Naive thymus-derived CD4-positive, alpha-beta T cell (primary cell): Measurements from ENCODE around the gene TAGLN. TPM values are rescaled to one million over a fixed set of nuclear protein-coding genes. Genes with fewer than 3 reads are reported as not detected.
A peak's percentile ranks its signal among the peaks of the same experiment; 100 is the strongest.

Experiments used
- ATAC-seq: fragments of 150-1000 bp; cut with Tn5 transposase; 2 replicates; pipeline ENCODE4 v1.10.0; 2021; ENCODE audit warnings: mild to moderate bottlenecking, moderate library complexity
- CTCF ChIA-PET: fragments of 350-600 bp; sonication (Branson Sonifier 250); formaldehyde crosslinking; loops from one replicate; lab custom pipeline; 2021; ENCODE audit warnings: antibody characterized with exemption; lab: Charles Lee
- POLR2A ChIA-PET: fragments of 350-600 bp; sonication (Branson Sonifier 250); formaldehyde crosslinking; loops from one replicate; lab custom pipeline; 2021; ENCODE audit warnings: antibody characterized with exemption, inconsistent platforms; lab: Charles Lee
- DNase-seq, 9 donors: peaks; one replicate each; pipeline versions ENCODE4 v3.0.0 to v3.0.0-alpha.2; 2020 to 2022; ENCODE audit warnings: mixed read lengths in 1 of 9
- H3K27ac ChIP-seq: one replicate; pipeline ENCODE4 v1.7.0; 2013; ENCODE audit warnings: mild to moderate bottlenecking, low read depth, low read length, moderate library complexity
- H3K27me3 ChIP-seq, 2 donors: one replicate each; pipeline ENCODE4 v1.7.0; 2013; ENCODE audit warnings: low read length in 2 of 2, mild to moderate bottlenecking in 2 of 2, moderate library complexity in 2 of 2; ENCODE audit not compliant: control insufficient read depth in 2 of 2, insufficient read depth in 2 of 2
- H3K36me3 ChIP-seq, 3 experiments: 1 replicate in 2 of 3; 2 replicates in 1 of 3; pipeline ENCODE4 v1.7.0; 2013; ENCODE audit warnings: low read length in 3 of 3, mild to moderate bottlenecking in 3 of 3, moderate library complexity in 1 of 3; ENCODE audit not compliant: insufficient read depth in 3 of 3, control insufficient read depth in 2 of 3
- H3K4me1 ChIP-seq, 2 donors: one replicate each; pipeline ENCODE4 v1.7.0; 2013; ENCODE audit warnings: low read length in 2 of 2, mild to moderate bottlenecking in 2 of 2, moderate library complexity in 1 of 2; ENCODE audit not compliant: control insufficient read depth in 2 of 2, insufficient read depth in 2 of 2
- H3K4me3 ChIP-seq: 2 replicates; pipeline ENCODE4 v1.7.0; 2013; ENCODE audit warnings: mild to moderate bottlenecking, low read length
- H3K9me3 ChIP-seq, 3 experiments: 1 replicate in 2 of 3; 2 replicates in 1 of 3; pipeline ENCODE4 v1.7.0; 2013; ENCODE audit warnings: low read length in 3 of 3; ENCODE audit not compliant: control insufficient read depth in 2 of 3
- H3K27ac Mint-ChIP-seq, 9 donors: one replicate each; pipeline ENCODE4 v1.8.0; 2020 to 2022; ENCODE audit warnings: mixed read lengths in 9 of 9, mild to moderate bottlenecking in 8 of 9, moderate library complexity in 5 of 9, inconsistent platforms in 2 of 9
- H3K27me3 Mint-ChIP-seq, 5 donors: one replicate each; pipeline ENCODE4 v1.8.0; 2021 to 2022; ENCODE audit warnings: mixed read lengths in 5 of 5, mild to moderate bottlenecking in 1 of 5
- H3K36me3 Mint-ChIP-seq, 5 donors: one replicate each; pipeline ENCODE4 v1.8.0; 2020 to 2022; ENCODE audit warnings: mixed read lengths in 5 of 5, mild to moderate bottlenecking in 3 of 5, inconsistent platforms in 1 of 5
- H3K4me1 Mint-ChIP-seq, 7 donors: one replicate each; pipeline ENCODE4 v1.8.0; 2020 to 2022; ENCODE audit warnings: mixed read lengths in 7 of 7, mild to moderate bottlenecking in 3 of 7, inconsistent platforms in 1 of 7
- H3K4me3 Mint-ChIP-seq, 10 donors: one replicate each; pipeline ENCODE4 v1.8.0; 2020 to 2022; ENCODE audit warnings: mild to moderate bottlenecking in 10 of 10, mixed read lengths in 10 of 10, moderate library complexity in 6 of 10, inconsistent platforms in 2 of 10
- H3K9me3 Mint-ChIP-seq, 11 donors: one replicate each; pipeline ENCODE4 v1.8.0; 2020 to 2022; ENCODE audit warnings: mixed read lengths in 11 of 11, mild to moderate bottlenecking in 4 of 11, inconsistent platforms in 1 of 11, moderate library complexity in 1 of 11
- intact Hi-C, 2 donors: fragments of 100-400 bp; cut with micrococcal nuclease; formaldehyde crosslinking; loops; one replicate each; pipeline ENCODE4 v1.15.1; 2023
- polyA plus RNA-seq, 2 donors: library from polyadenylated mRNA; unstranded; fragments of 300-500 nt; fragmentation: Illumina TruSeq; gene quantifications; one replicate each; pipeline ENCODE4 v1.2.3, GENCODE V29; 2021
- total RNA-seq, 6 experiments: library from RNA in 5 of 6; stranded (reverse) in 5 of 6; gene quantifications; 1 replicate in 5 of 6; 2 replicates in 1 of 6; pipeline ENCODE4 v1.2.3 and lab custom pipeline; 2021 to 2026

The TAGLN gene
- total and polyA plus RNA-seq, 7 experiments from 2014 or later = 0.32 to 28.0 (median 13.7) TPM

- Histone ChIP-seq H3K4me3 (no peak overlapping the region), H3K9me3 (no peaks in the 10 kb centered on the region), H3K27ac (peak overlapping the region; percentile 7), H3K27me3 (no peaks in the 10 kb centered on the region), H3K4me1 (peaks cover 25 to 28% of the 10 kb centered on the region in 2 donors), H3K36me3 (peaks cover 46 to 92% (median 56%) of the 10 kb centered on the region in 3 experiments)
- ATAC-seq = no peak
- Mint-ChIP-seq H3K27ac (peak overlapping the region in 3 of 9 donors; percentile 51 to 83 (median 62)), H3K4me1 (peaks cover 28 to 43% (median 36%) of the 10 kb centered on the region in 7 donors), H3K27me3 (no peaks in the 10 kb centered on the region), H3K9me3 (no peaks in the 10 kb centered on the region), H3K36me3 (peaks cover 11 to 61% (median 28%) of the 10 kb centered on the region in 5 donors), H3K4me3 (no peak overlapping the region)
- CTCF ChIA-PET = interaction anchor here (0.7 to 3.0 kb wide), 13 partner anchors 12 to 451 kb away, joined by 3 to 20 read pairs (median 5); partner anchors contain the start of genes APOA5 and ZPR1
- no peak for DNase-seq
- intact Hi-C loops = loop anchor here (1.0 to 5.0 kb wide), 12 partner anchors 44 to 493 kb away; partner anchors contain the start of genes APOA5 (in 2 of the 2), APOA1 (in 1 of the 2) and SIDT2 (in 1 of the 2)
- POLR2A ChIA-PET = interaction anchor here (0.7 to 1.2 kb wide), 5 partner anchors 10 to 438 kb away, joined by 3 to 4 read pairs (median 4); partner anchors contain the start of gene ZPR1
Measured at GRCh38 chr11:117225553-117226170, 26.5 kb downstream of the TAGLN start.

DNA sequence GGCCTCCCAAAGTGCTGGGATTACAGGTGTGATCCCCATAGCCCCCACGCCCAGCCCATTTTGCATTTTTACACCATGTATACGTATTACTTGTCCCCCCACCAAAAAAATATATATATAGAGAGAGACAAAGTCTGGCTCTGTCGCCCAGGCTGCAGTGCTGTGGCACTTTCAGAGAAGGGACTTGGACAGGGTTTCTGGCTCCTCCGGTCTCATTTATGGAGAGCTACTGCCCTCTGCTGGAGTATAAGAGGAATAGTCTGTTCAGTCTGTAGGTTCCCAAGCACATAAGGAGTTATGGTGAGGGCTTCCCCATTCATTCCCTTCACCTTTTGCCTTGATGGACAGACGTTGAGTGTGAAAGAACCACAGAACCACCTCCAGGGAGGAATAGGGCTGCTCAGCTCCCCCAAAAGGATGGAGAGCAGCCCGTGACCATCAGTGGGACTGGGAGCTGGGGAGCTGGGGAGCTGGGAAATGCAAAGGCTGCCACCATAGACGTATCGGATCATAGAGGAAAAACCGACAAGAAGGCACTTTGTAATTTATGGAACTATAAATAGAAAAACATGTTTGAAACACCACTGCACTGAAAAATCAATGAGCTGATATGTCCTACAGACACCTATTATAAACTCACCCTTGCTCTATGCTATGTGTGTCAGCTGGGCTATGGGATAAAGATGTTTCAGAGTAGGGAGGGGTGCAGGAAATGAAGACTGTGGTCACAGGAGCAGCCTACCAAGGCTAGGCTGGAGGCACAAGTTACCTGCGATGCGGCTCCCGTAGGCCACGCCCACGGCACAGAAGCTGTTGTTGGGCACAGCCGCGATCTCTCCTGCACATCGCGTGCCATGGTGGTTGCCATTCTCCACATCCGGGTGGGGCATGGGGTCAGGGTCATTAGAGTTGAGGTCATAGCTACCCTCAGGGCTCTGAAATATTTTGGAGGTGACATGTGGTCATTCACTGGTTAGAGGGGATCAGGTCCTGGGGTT, 27.5 kb downstream of the TAGLN start:
- H3K36me3 ChIP-seq = peaks cover 46 to 84% (median 47%) of the 10 kb centered on the region in 3 experiments
- DNase-seq (peak in 7 of 9 donors; percentile 55 to 74 (median 69)), ATAC-seq (peak; percentile 90)
- H3K27ac ChIP-seq = peak overlapping the region; percentile 37
- peaks cover 32 to 33% of the 10 kb centered on the region in 2 donors for H3K4me1 ChIP-seq
- ChIA-PET POLR2A (interaction anchor here (0.6 to 4.3 kb wide), 13 partner anchors 7 to 439 kb away, joined by 3 to 16 read pairs (median 4); partner anchors contain the start of genes PAFAH1B2, SIDT2 and ZPR1), CTCF (interaction anchor here (0.7 to 3.0 kb wide), 25 partner anchors 9 to 495 kb away, joined by 3 to 20 read pairs (median 3); partner anchors contain the start of genes APOA5, SIDT2 and ZPR1)
- Mint-ChIP-seq H3K36me3 (peaks cover 11 to 55% (median 28%) of the 10 kb centered on the region in 5 donors), H3K4me1 (peaks cover 36 to 54% (median 42%) of the 10 kb centered on the region in 7 donors), H3K9me3 (no peaks in the 10 kb centered on the region), H3K27me3 (no peaks in the 10 kb centered on the region), H3K4me3 (peak overlapping the region in 5 of 10 donors; percentile 18 to 43 (median 33)), H3K27ac (peak overlapping the region in 8 of 9 donors; percentile 52 to 94 (median 76))
- intact Hi-C loops = loop anchor here (1.0 to 5.0 kb wide), 12 partner anchors 45 to 494 kb away; partner anchors contain the start of genes APOA5 (in 2 of the 2), APOA1 (in 1 of the 2) and SIDT2 (in 1 of the 2)
- no peak overlapping the region for H3K4me3 ChIP-seq
- H3K9me3 ChIP-seq = no peaks in the 10 kb centered on the region
- no peaks in the 10 kb centered on the region for H3K27me3 ChIP-seq

- peaks cover 32 to 34% of the 10 kb centered on the region in 2 donors for H3K4me1 ChIP-seq
- Mint-ChIP-seq H3K36me3 (peaks cover 11 to 43% (median 26%) of the 10 kb centered on the region in 5 donors), H3K4me1 (peaks cover 36 to 51% (median 42%) of the 10 kb centered on the region in 7 donors), H3K9me3 (no peaks in the 10 kb centered on the region), H3K27me3 (no peaks in the 10 kb centered on the region), H3K4me3 (peak overlapping the region in 7 of 10 donors; percentile 27 to 99 (median 53)), H3K27ac (peak overlapping the region; percentile 54 to 97 (median 81))
- ATAC-seq = no peak
- peak overlapping the region; percentile 27 for H3K27ac ChIP-seq
- H3K36me3 ChIP-seq = peaks cover 33 to 76% (median 39%) of the 10 kb centered on the region in 3 experiments
- intact Hi-C loops = loop anchor here in 1 of 2 donors (5.0 kb wide), 2 partner anchors 391 to 496 kb away; partner anchors contain the start of gene APOA1
- POLR2A ChIA-PET = interaction anchor here (2.7 to 4.3 kb wide), 2 partner anchors 9 to 49 kb away, joined by 11 to 16 read pairs; partner anchors contain the start of gene SIDT2
- no peak overlapping the region for H3K4me3 ChIP-seq
- H3K27me3 ChIP-seq = no peaks in the 10 kb centered on the region
- H3K9me3 ChIP-seq = no peaks in the 10 kb centered on the region
- CTCF ChIA-PET = interaction anchor here (1.0 to 1.4 kb wide), 3 partner anchors 47 to 107 kb away, joined by 3 read pairs; no protein-coding TSS in a partner anchor
- DNase-seq = no peak
Measured at GRCh38 chr11:117228091-117228490, 28.9 kb downstream of the TAGLN start.

DNA sequence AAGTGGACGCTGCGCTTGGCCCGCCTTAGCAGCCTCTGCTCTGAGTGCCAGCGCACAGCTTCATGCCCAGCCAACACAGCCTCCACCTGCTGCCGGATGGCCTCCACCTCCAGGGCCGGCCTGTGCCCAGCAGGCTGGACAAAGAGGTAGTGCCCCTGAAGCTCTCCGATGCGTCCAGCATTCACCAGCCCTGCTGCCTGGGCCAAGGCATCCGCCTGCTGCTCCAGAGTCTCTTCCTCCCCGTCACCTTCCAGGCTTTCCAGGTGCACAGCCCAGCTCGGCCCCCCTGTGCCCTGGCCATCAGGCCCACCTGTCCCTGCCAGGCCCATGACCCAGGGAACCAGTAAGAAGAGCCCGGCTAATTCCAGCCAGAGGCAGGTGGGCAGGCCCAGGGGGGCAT, 30.2 kb downstream of the TAGLN start:
- peak overlapping the region; percentile 96 for H3K4me3 ChIP-seq
- CTCF ChIA-PET = no interaction called here
- peaks cover 11 to 41% (median 26%) of the 10 kb centered on the region in 5 donors for H3K36me3 Mint-ChIP-seq
- DNase-seq = no peak
- POLR2A ChIA-PET = interaction anchor here (0.6 to 4.3 kb wide), 7 partner anchors 10 to 1112 kb away, joined by 4 to 37 read pairs (median 9); partner anchors contain the start of genes BUD13, PAFAH1B2 and SIDT2
- H3K27me3 ChIP-seq = no peaks in the 10 kb centered on the region
- intact Hi-C loops = loop anchor here in 1 of 2 donors (5.0 kb wide), 2 partner anchors 392 to 497 kb away; partner anchors contain the start of gene APOA1
- H3K27ac ChIP-seq = peak overlapping the region; percentile 97
- peaks cover 46 to 64% (median 53%) of the 10 kb centered on the region in 7 donors for H3K4me1 Mint-ChIP-seq
- no peak for ATAC-seq
- H3K4me1 ChIP-seq = peaks cover 39 to 40% of the 10 kb centered on the region in 2 donors
- peaks cover 29 to 63% (median 34%) of the 10 kb centered on the region in 3 experiments for H3K36me3 ChIP-seq
- no peaks in the 10 kb centered on the region for H3K9me3 Mint-ChIP-seq
- H3K27me3 Mint-ChIP-seq = no peaks in the 10 kb centered on the region
- H3K4me3 Mint-ChIP-seq = peak overlapping the region; percentile 68 to 100 (median 94)
- H3K27ac Mint-ChIP-seq = peak overlapping the region; percentile 92 to 99 (median 97)
- no peaks in the 10 kb centered on the region for H3K9me3 ChIP-seq

DNA sequence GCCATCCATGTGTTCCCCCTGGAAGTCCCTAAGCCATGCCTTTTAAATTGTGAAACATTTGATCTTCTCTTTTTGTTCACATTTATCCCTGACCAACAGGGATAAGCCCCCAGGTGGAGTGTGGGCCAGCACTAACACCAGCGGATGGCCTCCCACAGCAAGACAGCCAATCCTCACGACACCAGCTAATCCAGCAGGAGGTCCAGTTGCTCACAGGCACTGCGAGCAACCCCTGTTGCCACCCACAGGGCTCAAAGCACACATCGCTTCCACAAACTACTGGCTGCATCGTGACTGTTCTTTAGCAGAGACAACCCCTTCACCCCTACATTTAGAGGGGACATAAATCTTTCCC, 30.7 kb downstream of the TAGLN start:
- Histone ChIP-seq H3K4me1 (peaks cover 39 to 40% of the 10 kb centered on the region in 2 donors), H3K36me3 (peaks cover 29 to 59% (median 30%) of the 10 kb centered on the region in 3 experiments), H3K27ac (peak overlapping the region; percentile 97), H3K4me3 (peak overlapping the region; percentile 96), H3K27me3 (no peaks in the 10 kb centered on the region), H3K9me3 (no peaks in the 10 kb centered on the region)
- H3K4me3 Mint-ChIP-seq = peak overlapping the region; percentile 87 to 100 (median 96)
- intact Hi-C loops = loop anchor here (1.0 to 5.0 kb wide), 9 partner anchors 17 to 1872 kb away; partner anchors contain the start of genes APOA1 (in 1 of the 2), DPAGT1 (in 1 of the 2), KMT2A (in 1 of the 2) and SIDT2 (in 1 of the 2)
- no peak for ATAC-seq
- peaks cover 11 to 37% (median 26%) of the 10 kb centered on the region in 5 donors for H3K36me3 Mint-ChIP-seq
- H3K27me3 Mint-ChIP-seq = no peaks in the 10 kb centered on the region
- peak overlapping the region; percentile 92 to 99 (median 97) for H3K27ac Mint-ChIP-seq
- no peaks in the 10 kb centered on the region for H3K9me3 Mint-ChIP-seq
- CTCF ChIA-PET = no interaction called here
- no peak for DNase-seq
- peaks cover 47 to 65% (median 53%) of the 10 kb centered on the region in 7 donors for H3K4me1 Mint-ChIP-seq
- POLR2A ChIA-PET = interaction anchor here (1.0 to 4.3 kb wide), 9 partner anchors 10 to 457 kb away, joined by 3 to 37 read pairs (median 7); partner anchors contain the start of genes BUD13, PAFAH1B2, SIDT2 and ZPR1
